Frontal cortex (tissue), 4 donors: ENCODE data around the gene MIPEP. TPM values are rescaled to one million over a fixed set of nuclear protein-coding genes. Genes with fewer than 3 reads are reported as not detected.

ENCODE experiments used
- DNase-seq, 2 donors: peaks; one replicate each; pipeline ENCODE4 v3.0.0; 2012; ENCODE audit warnings: low spot score in 2 of 2
- FAIRE-seq: peaks from 2 replicates; lab custom pipeline; 2012; peaks lifted over from hg19 to GRCh38; lab: Jason Lieb, UNC
- small RNA-seq: library from RNA; depleted of rRNA; stranded (forward); fragments of <200 nt; gene quantifications from one replicate; pipeline ENCODE3, GENCODE V24; 2014
- total RNA-seq: library from RNA; depleted of rRNA; stranded (reverse); fragments of >200 nt; gene quantifications from one replicate; pipeline ENCODE4 v1.2.3, GENCODE V29; 2014
- donor health status: control.
- donor health status: control.
- donor health status: control.

Gene MIPEP
- total RNA-seq, 1 donor from 2014 or later, result 32.6 TPM

- no peak for FAIRE-seq
- DNase-seq, result no peak
These were observed 192.6 kb downstream of the MIPEP start for GRCh38 chr13:23696610-23697009.

- DNase-seq (no peak), FAIRE-seq (no peak)
These were observed 193.3 kb downstream of the MIPEP start for GRCh38 chr13:23695711-23696464.

- DNase-seq (no peak), FAIRE-seq (no peak)
These were observed 194.0 kb downstream of the MIPEP start for GRCh38 chr13:23695196-23695595.

GRCh38 chr13:23692816-23693215, 196.4 kb downstream of the MIPEP start:
- DNase-seq (no peak), FAIRE-seq (no peak)

GRCh38 chr13:23690668-23691067, 198.5 kb downstream of the MIPEP start:
- no peak for DNase-seq
- FAIRE-seq, result no peak

GRCh38 chr13:23688336-23688735, 200.9 kb downstream of the MIPEP start:
- FAIRE-seq (no peak), DNase-seq (no peak)

- FAIRE-seq (no peak), DNase-seq (no peak)
These were observed 201.6 kb downstream of the MIPEP start for GRCh38 chr13:23687614-23688013.

- DNase-seq, result no peak
- no peak for FAIRE-seq
These were observed 202.3 kb downstream of the MIPEP start for GRCh38 chr13:23686948-23687347.

GRCh38 chr13:23685416-23685815, 203.8 kb downstream of the MIPEP start:
- no peak for DNase-seq
- no peak for FAIRE-seq

GRCh38 chr13:23684647-23685046, 204.6 kb downstream of the MIPEP start:
- DNase-seq, result no peak
- FAIRE-seq, result no peak

GRCh38 chr13:23683084-23683483, 206.1 kb downstream of the MIPEP start:
- peak; percentile 70 for FAIRE-seq

GRCh38 chr13:23680845-23681669, 208.1 kb downstream of the MIPEP start:
- FAIRE-seq, result no peak
- DNase-seq, result no peak

More at GRCh38 chr13:23683084-23683483, 206.1 kb downstream of the MIPEP start:
- no peak for DNase-seq

Small RNA genes lying within 50 kb of the gene (small RNA-seq; reads per million reads assigned to genes)
- gene MTCO3P2, result not detected

Other genes starting within 250 kb of the MIPEP start
- gene C1QTNF9B, start 8.1 kb upstream of the MIPEP start, total RNA-seq, result 0.41 TPM